DND-41 (cell line): ENCODE data around the gene R3HCC1L.

Experiments
- EZH2 ChIP-seq: IDR thresholded peaks from 3 replicates; pipeline ENCODE4 v1.6.1; 2012; ENCODE audit warnings: borderline replicate concordance, low read depth, mild to moderate bottlenecking, moderate library complexity, low read length, inconsistent platforms; ENCODE audit not compliant: severe bottlenecking
- TF ChIP-seq, protein P1 (sequence below): IDR thresholded peaks from 2 replicates; pipeline ENCODE4 v1.5.1; 2012; ENCODE audit warnings: borderline replicate concordance, low read length, moderate library complexity, mild to moderate bottlenecking; ENCODE audit not compliant: poor library complexity, severe bottlenecking; ENCODE audit errors: extremely low read depth

DNA sequence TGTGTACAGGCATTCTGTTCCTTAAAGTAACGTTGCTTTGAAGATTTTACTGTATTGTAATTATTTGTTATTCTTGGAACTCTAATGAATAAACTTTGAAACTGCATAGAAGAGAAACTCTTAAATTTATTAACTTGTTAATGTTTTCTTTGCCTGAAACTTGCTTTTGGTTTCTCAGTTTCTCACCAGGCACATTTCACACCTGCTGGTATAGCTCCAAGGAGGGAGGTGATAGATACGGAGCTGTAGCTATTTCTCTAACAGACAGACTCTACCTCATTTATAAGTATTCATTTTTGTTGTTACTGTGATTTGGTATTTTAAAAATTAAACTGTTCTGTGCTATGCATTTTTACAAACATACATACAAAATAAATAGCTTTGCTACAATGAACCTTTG, 32.7 kb downstream of the R3HCC1L start:
- TF ChIP-seq, protein P1, sequence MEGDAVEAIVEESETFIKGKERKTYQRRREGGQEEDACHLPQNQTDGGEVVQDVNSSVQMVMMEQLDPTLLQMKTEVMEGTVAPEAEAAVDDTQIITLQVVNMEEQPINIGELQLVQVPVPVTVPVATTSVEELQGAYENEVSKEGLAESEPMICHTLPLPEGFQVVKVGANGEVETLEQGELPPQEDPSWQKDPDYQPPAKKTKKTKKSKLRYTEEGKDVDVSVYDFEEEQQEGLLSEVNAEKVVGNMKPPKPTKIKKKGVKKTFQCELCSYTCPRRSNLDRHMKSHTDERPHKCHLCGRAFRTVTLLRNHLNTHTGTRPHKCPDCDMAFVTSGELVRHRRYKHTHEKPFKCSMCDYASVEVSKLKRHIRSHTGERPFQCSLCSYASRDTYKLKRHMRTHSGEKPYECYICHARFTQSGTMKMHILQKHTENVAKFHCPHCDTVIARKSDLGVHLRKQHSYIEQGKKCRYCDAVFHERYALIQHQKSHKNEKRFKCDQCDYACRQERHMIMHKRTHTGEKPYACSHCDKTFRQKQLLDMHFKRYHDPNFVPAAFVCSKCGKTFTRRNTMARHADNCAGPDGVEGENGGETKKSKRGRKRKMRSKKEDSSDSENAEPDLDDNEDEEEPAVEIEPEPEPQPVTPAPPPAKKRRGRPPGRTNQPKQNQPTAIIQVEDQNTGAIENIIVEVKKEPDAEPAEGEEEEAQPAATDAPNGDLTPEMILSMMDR = no peak
- no peak for TF ChIP-seq EZH2
